ENCODE data around the gene ONECUT2. TPM values are rescaled to one million over a fixed set of nuclear protein-coding genes. Genes with fewer than 3 reads are reported as not detected.

Gene ONECUT2
- total RNA-seq, 1 experiment from 2014 or later = 0.86 TPM

DNA sequence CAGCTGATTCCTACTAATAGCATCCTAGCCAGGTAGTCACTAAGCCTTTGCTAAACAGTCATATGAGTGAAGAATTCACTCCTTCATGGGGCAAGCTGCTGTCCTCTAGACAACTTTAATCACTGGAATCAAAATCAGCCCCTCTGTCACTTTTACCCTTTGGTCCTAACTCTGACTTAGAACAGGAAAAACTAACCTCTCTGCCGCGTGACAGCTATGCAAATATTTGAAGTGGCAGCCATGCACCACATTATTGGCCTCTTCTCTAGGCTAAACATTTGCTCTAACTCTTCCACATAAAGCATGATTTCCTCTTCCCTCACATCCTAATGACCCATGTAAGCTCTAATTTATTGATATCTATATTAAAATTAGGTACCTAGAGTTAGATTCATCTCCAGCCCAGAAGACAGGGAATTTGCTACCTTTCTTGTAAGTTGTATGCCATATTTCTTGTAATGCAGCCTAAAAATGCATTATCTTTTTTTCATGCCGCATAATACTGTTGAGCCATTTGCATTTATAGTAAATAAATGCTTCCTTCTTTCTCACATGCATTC lies 12.8 kb upstream of the ONECUT2 start:
- no peak for DNase-seq
- H3K4me3 ChIP-seq (ENCODE audit: low read depth, low read length) = no peak overlapping the region
- H3K27me3 Mint-ChIP-seq (ENCODE audit: insufficient read depth, unreplicated experiment) = no peaks in the 10 kb centered on the region
- no peak for TF ChIP-seq CTCF (IDR thresholded peaks at IDR 0.05; ENCODE audit: insufficient read depth in 1 of 2, low read depth in 1 of 2, low read length in 1 of 2, severe bottlenecking in 1 of 2, unreplicated experiment in 1 of 2)
- H3K4me3 Mint-ChIP-seq (ENCODE audit: unreplicated experiment) = no peak overlapping the region
- no peaks in the 10 kb centered on the region for H3K36me3 ChIP-seq (ENCODE audit: control insufficient read depth, insufficient read depth, low read length)
- H3K9me3 ChIP-seq = no peaks in the 10 kb centered on the region
- no peaks in the 10 kb centered on the region for H3K9me3 Mint-ChIP-seq (ENCODE audit: unreplicated experiment)
- ChIA-PET POLR2A (no interaction called here), CTCF (no interaction called here)
- no peaks in the 10 kb centered on the region for H3K4me1 Mint-ChIP-seq (ENCODE audit: low read depth, unreplicated experiment)
- intact Hi-C loops (cut with micrococcal nuclease; ENCODE audit: unreplicated experiment) = no loop called here
- no TSS peak for BruUV-seq (replicated peaks)
- no peaks in the 10 kb centered on the region for H3K27me3 ChIP-seq (replicated peaks; ENCODE audit: control insufficient read depth, insufficient read depth, low read length)
- no peak overlapping the region for H3K27ac Mint-ChIP-seq (ENCODE audit: unreplicated experiment)
- no peaks in the 10 kb centered on the region for H3K4me1 ChIP-seq
- H3K36me3 Mint-ChIP-seq (ENCODE audit: insufficient read depth, unreplicated experiment) = no peaks in the 10 kb centered on the region

DNA sequence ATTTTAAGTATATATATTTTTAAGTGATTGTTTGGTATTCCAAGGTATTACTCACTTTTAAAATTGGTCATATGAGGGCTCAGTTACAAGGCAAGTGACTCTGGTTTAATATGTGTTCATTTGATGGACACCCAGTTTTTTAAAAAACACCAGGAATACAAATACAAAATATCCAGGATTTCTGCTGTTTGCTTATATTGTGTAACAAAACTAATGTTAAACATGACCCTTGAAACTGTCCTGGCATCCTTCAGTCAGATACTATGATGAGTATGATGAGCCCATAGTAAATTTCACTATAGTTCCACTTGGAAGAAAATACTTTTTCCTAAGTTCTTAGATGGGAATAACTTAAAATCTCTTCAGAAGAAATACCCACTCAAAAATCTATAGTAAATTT lies 11.4 kb upstream of the ONECUT2 start:
- no peaks in the 10 kb centered on the region for H3K4me1 Mint-ChIP-seq (ENCODE audit: low read depth, unreplicated experiment)
- no peaks in the 10 kb centered on the region for H3K9me3 Mint-ChIP-seq (ENCODE audit: unreplicated experiment)
- H3K9me3 ChIP-seq = no peaks in the 10 kb centered on the region
- no peaks in the 10 kb centered on the region for H3K36me3 Mint-ChIP-seq (ENCODE audit: insufficient read depth, unreplicated experiment)
- no peak overlapping the region for H3K27ac Mint-ChIP-seq (ENCODE audit: unreplicated experiment)
- DNase-seq = no peak
- H3K27me3 ChIP-seq (replicated peaks; ENCODE audit: control insufficient read depth, insufficient read depth, low read length) = no peaks in the 10 kb centered on the region
- H3K4me3 Mint-ChIP-seq (ENCODE audit: unreplicated experiment) = no peak overlapping the region
- intact Hi-C loops (cut with micrococcal nuclease; ENCODE audit: unreplicated experiment) = no loop called here
- no peak for TF ChIP-seq CTCF (IDR thresholded peaks at IDR 0.05; ENCODE audit: insufficient read depth in 1 of 2, low read depth in 1 of 2, low read length in 1 of 2, severe bottlenecking in 1 of 2, unreplicated experiment in 1 of 2)
- ChIA-PET POLR2A (no interaction called here), CTCF (no interaction called here)
- H3K4me3 ChIP-seq (ENCODE audit: low read depth, low read length) = no peak overlapping the region
- H3K27me3 Mint-ChIP-seq (ENCODE audit: insufficient read depth, unreplicated experiment) = no peaks in the 10 kb centered on the region
- H3K36me3 ChIP-seq (ENCODE audit: control insufficient read depth, insufficient read depth, low read length) = no peaks in the 10 kb centered on the region
- H3K4me1 ChIP-seq = no peaks in the 10 kb centered on the region
- no TSS peak for BruUV-seq (replicated peaks)

GRCh38 chr18:57425096-57425495 lies 10.1 kb upstream of the ONECUT2 start:
- Mint-ChIP-seq H3K27me3 (ENCODE audit: insufficient read depth, unreplicated experiment) (no peaks in the 10 kb centered on the region), H3K9me3 (ENCODE audit: unreplicated experiment) (no peaks in the 10 kb centered on the region), H3K4me1 (ENCODE audit: low read depth, unreplicated experiment) (no peaks in the 10 kb centered on the region), H3K27ac (ENCODE audit: unreplicated experiment) (no peak overlapping the region), H3K36me3 (ENCODE audit: insufficient read depth, unreplicated experiment) (no peaks in the 10 kb centered on the region), H3K4me3 (ENCODE audit: unreplicated experiment) (no peak overlapping the region)
- ChIA-PET CTCF (no interaction called here), POLR2A (no interaction called here)
- DNase-seq = no peak
- H3K4me1 ChIP-seq = no peaks in the 10 kb centered on the region
- no peak for TF ChIP-seq CTCF (IDR thresholded peaks at IDR 0.05; ENCODE audit: insufficient read depth in 1 of 2, low read depth in 1 of 2, low read length in 1 of 2, severe bottlenecking in 1 of 2, unreplicated experiment in 1 of 2)
- no TSS peak for BruUV-seq (replicated peaks)
- H3K9me3 ChIP-seq = no peaks in the 10 kb centered on the region
- H3K4me3 ChIP-seq (ENCODE audit: low read depth, low read length) = no peak overlapping the region
- H3K36me3 ChIP-seq (ENCODE audit: control insufficient read depth, insufficient read depth, low read length) = no peaks in the 10 kb centered on the region
- intact Hi-C loops (cut with micrococcal nuclease; ENCODE audit: unreplicated experiment) = no loop called here
- H3K27me3 ChIP-seq (replicated peaks; ENCODE audit: control insufficient read depth, insufficient read depth, low read length) = no peaks in the 10 kb centered on the region
